HEK293 (cell line): ENCODE data around the gene ALKAL2.

Source experiments
- CTCF ChIA-PET: fragments of 350-600 bp; formaldehyde crosslinking; extraction: SDS; loops from one replicate; lab custom pipeline; 2021; ENCODE audit warnings: antibody characterized with exemption; lab: Yijun Ruan, JAX
- POLR2A ChIA-PET: fragments of 300-600 bp; formaldehyde crosslinking; extraction: SDS; loops from one replicate; lab custom pipeline; 2020; ENCODE audit warnings: antibody characterized with exemption, inconsistent platforms; lab: Yijun Ruan, JAX
- H3K27ac ChIP-seq: fragments of 200-500 bp; sonication (Bioruptor generic); 2 replicates; pipeline ENCODE4 v1.5.1; 2014; ENCODE audit warnings: low read depth, low read length, control low read depth, inconsistent platforms; ENCODE audit errors: extremely low read depth
- H3K36me3 ChIP-seq, 2 experiments: fragments of 200-500 bp in 1 of 2; sonication (Bioruptor generic) in 1 of 2; 1 replicate in 1 of 2; 2 replicates in 1 of 2; pipeline ENCODE4 v1.5.1; 2014 to 2017; ENCODE audit warnings: inconsistent platforms in 2 of 2, low read length in 2 of 2; ENCODE audit not compliant: control insufficient read depth in 2 of 2, insufficient read depth in 1 of 2
- H3K4me1 ChIP-seq: fragments of 200-500 bp; sonication (Bioruptor generic); 2 replicates; pipeline ENCODE4 v1.5.1; 2014; ENCODE audit warnings: mild to moderate bottlenecking, low read length, inconsistent platforms; ENCODE audit not compliant: control insufficient read depth, insufficient read depth
- H3K4me3 ChIP-seq: 2 replicates; pipeline ENCODE4 v1.5.1; 2011; ENCODE audit warnings: low read depth, mild to moderate bottlenecking, control low read depth, low read length, moderate library complexity
- H3K9me3 ChIP-seq: fragments of 200-500 bp; sonication (Bioruptor generic); 2 replicates; pipeline ENCODE4 v1.5.1; 2014; ENCODE audit warnings: low read depth, low read length, inconsistent platforms; ENCODE audit not compliant: control insufficient read depth, insufficient read depth
- ATF2 ChIP-seq: fragments of 450-650 bp; formaldehyde crosslinking; IDR thresholded peaks from 2 replicates; pipeline ENCODE4 v1.5.1; 2016; ENCODE audit warnings: missing biosample characterization, missing genetic modification characterization, low read depth
- EGR2 ChIP-seq: fragments of 450-650 bp; formaldehyde crosslinking; IDR thresholded peaks from 2 replicates; pipeline ENCODE4 v1.5.1; 2016; ENCODE audit warnings: low read depth, missing biosample characterization, missing genetic modification characterization
- ELK4 ChIP-seq: IDR thresholded peaks from 2 replicates; pipeline ENCODE4 v1.6.1; 2011; ENCODE audit warnings: mild to moderate bottlenecking, low read depth, low read length, borderline replicate concordance
- FEZF1 ChIP-seq: fragments of 450-650 bp; formaldehyde crosslinking; IDR thresholded peaks from 2 replicates; pipeline ENCODE4 v1.5.1; 2016; ENCODE audit warnings: missing biosample characterization, missing genetic modification characterization
- KLF17 ChIP-seq: fragments of 450-650 bp; formaldehyde crosslinking; IDR thresholded peaks from 2 replicates; pipeline ENCODE4 v1.5.1; 2016; ENCODE audit warnings: missing biosample characterization, missing genetic modification characterization
- KLF9 ChIP-seq: fragments of 450-650 bp; formaldehyde crosslinking; IDR thresholded peaks from 2 replicates; pipeline ENCODE4 v1.5.1; 2016; ENCODE audit warnings: missing biosample characterization, missing genetic modification characterization, low read depth
- ZBTB44 ChIP-seq: fragments of 450-650 bp; IDR thresholded peaks from 2 replicates; pipeline ENCODE4 v1.5.1; 2018; ENCODE audit warnings: missing biosample characterization, mild to moderate bottlenecking, missing genetic modification characterization
- ZFHX2 ChIP-seq: fragments of 450-650 bp; formaldehyde crosslinking; conservative IDR thresholded peaks from 2 replicates; pipeline ENCODE4 v1.5.1; 2016; ENCODE audit warnings: missing biosample characterization, missing genetic modification characterization
- ZIC2 ChIP-seq: fragments of 450-650 bp; formaldehyde crosslinking; IDR thresholded peaks from 2 replicates; pipeline ENCODE4 v1.5.1; 2016; ENCODE audit warnings: missing biosample characterization, missing genetic modification characterization
- ZNF335 ChIP-seq: fragments of 450-650 bp; formaldehyde crosslinking; conservative IDR thresholded peaks from 2 replicates; pipeline ENCODE4 v1.5.1; 2016; ENCODE audit warnings: missing biosample characterization, missing genetic modification characterization
- ZNF341 ChIP-seq: fragments of 450-650 bp; formaldehyde crosslinking; IDR thresholded peaks from 2 replicates; pipeline ENCODE4; 2016; ENCODE audit warnings: low read depth, missing biosample characterization, missing genetic modification characterization
- ZNF394 ChIP-seq: fragments of 450-650 bp; formaldehyde crosslinking; IDR thresholded peaks from 2 replicates; pipeline ENCODE4 v1.5.1; 2016; ENCODE audit warnings: missing biosample characterization, missing genetic modification characterization, mild to moderate bottlenecking, moderate library complexity, borderline replicate concordance
- ZNF513 ChIP-seq: fragments of 450-650 bp; IDR thresholded peaks from 2 replicates; pipeline ENCODE4 v1.5.1; 2018; ENCODE audit warnings: missing biosample characterization, missing genetic modification characterization
- ZNF600 ChIP-seq: fragments of 450-650 bp; formaldehyde crosslinking; IDR thresholded peaks from 2 replicates; pipeline ENCODE4 v1.5.1; 2016; ENCODE audit warnings: missing biosample characterization, missing genetic modification characterization
- ZNF624 ChIP-seq: fragments of 450-650 bp; formaldehyde crosslinking; IDR thresholded peaks from 2 replicates; pipeline ENCODE4 v1.5.1; 2017; ENCODE audit warnings: missing biosample characterization, missing genetic modification characterization
- ZNF843 ChIP-seq: fragments of 450-650 bp; formaldehyde crosslinking; IDR thresholded peaks from 2 replicates; pipeline ENCODE4 v1.5.1; 2016; ENCODE audit warnings: missing biosample characterization, missing genetic modification characterization

Gene ALKAL2

GRCh38 chr2:309954-310510 lies 22.1 kb upstream of the ALKAL2 start:
- H3K9me3 ChIP-seq: no peaks in the 10 kb centered on the region
- TF ChIP-seq FEZF1 (tag by site-specific recombination) (no peak), ZNF394 (tag by site-specific recombination) (no peak), ZBTB44 (tag by site-specific recombination) (no peak), ZNF513 (no peak), ZNF624 (no peak), ZNF843 (no peak), ELK4 (no peak)
- H3K36me3 ChIP-seq: no peaks in the 10 kb centered on the region
- ChIA-PET CTCF (interaction anchor here (0.6 kb wide), 1 partner anchor 499 kb away, joined by 6 read pairs; no protein-coding TSS in a partner anchor), POLR2A (no interaction called here)
- no peak overlapping the region for H3K4me3 ChIP-seq
- H3K27ac ChIP-seq: no peak overlapping the region
- H3K4me1 ChIP-seq: no peaks in the 10 kb centered on the region

GRCh38 chr2:309148-309953 lies 21.5 kb upstream of the ALKAL2 start:
- H3K27ac ChIP-seq: no peak overlapping the region
- ChIA-PET CTCF (interaction anchor here (0.6 kb wide), 1 partner anchor 499 kb away, joined by 6 read pairs; no protein-coding TSS in a partner anchor), POLR2A (no interaction called here)

More at GRCh38 chr2:309148-309953, 21.5 kb upstream of the ALKAL2 start:
- H3K9me3 ChIP-seq: no peaks in the 10 kb centered on the region
- no peak overlapping the region for H3K4me3 ChIP-seq
- no peaks in the 10 kb centered on the region for H3K36me3 ChIP-seq
- peak; percentile 69 for TF ChIP-seq KLF9 (tag by site-specific recombination)
- peak; percentile 56 for TF ChIP-seq ZIC2 (tag by site-specific recombination)
- TF ChIP-seq ZFHX2: peak; percentile 54
- peak; percentile 70 for TF ChIP-seq ZNF341 (tag by site-specific recombination)
- no peak for TF ChIP-seq ZNF600 (tag by site-specific recombination)
- peak; percentile 38; the same call in 1 of the 2 replicates for TF ChIP-seq EGR2 (tag by site-specific recombination)
- 0 out of 2 replicates have a peak, but pooled peaks have one; percentile 20 for TF ChIP-seq ZNF335 (tag by site-specific recombination)
- TF ChIP-seq ATF2: peak; percentile 72
- no peak for TF ChIP-seq KLF17
- TF ChIP-seq, all 188 proteins: peak for 7
- H3K4me1 ChIP-seq: no peaks in the 10 kb centered on the region
